Measurements from ENCODE around the gene TNMD. TPM values are rescaled to one million over a fixed set of nuclear protein-coding genes. Genes with fewer than 3 reads are reported as not detected.

The TNMD gene
- total RNA-seq, 1 donor from 2014 or later, result 123 TPM

DNA sequence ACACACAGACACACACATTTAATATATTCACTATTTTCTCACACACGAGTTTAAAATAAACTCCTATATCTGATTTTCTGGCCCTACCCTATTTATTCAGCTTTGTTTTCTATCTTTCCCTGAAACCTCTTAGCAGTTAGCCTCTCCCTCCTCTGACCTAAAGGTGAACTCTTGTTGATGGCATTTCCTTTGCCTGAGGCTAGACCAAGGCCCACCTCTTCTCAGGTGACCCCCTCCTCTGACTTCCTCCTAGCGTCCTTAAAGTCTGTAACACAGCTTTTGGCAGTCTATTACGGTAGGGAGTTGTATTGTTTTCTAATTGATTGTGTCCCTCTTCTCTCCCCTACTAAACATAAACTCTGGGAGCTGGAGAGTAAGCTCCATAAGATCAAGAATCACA is 57.6 kb downstream of the TNMD start:
- Histone ChIP-seq H3K9me3 (ENCODE audit: control insufficient read depth in 3 of 3, low read length in 3 of 3) (no peaks in the 10 kb centered on the region), H3K4me3 (ENCODE audit: low read length in 3 of 3) (no peak overlapping the region), H3K4me1 (ENCODE audit: control insufficient read depth in 3 of 3, insufficient read depth in 3 of 3, low read length in 3 of 3) (no peaks in the 10 kb centered on the region), H3K36me3 (ENCODE audit: control insufficient read depth in 3 of 3, insufficient read depth in 3 of 3, low read length in 3 of 3) (no peaks in the 10 kb centered on the region), H3K27ac (ENCODE audit: low read depth, low read length) (no peak overlapping the region), H3K9ac (ENCODE audit: low read depth in 1 of 3, low read length in 3 of 3) (no peak overlapping the region), H3K27me3 (ENCODE audit: control insufficient read depth in 3 of 3, insufficient read depth in 3 of 3, low read length in 3 of 3) (peaks cover 0 to 14% (median 0%) of the 10 kb centered on the region in 3 donors)

DNA sequence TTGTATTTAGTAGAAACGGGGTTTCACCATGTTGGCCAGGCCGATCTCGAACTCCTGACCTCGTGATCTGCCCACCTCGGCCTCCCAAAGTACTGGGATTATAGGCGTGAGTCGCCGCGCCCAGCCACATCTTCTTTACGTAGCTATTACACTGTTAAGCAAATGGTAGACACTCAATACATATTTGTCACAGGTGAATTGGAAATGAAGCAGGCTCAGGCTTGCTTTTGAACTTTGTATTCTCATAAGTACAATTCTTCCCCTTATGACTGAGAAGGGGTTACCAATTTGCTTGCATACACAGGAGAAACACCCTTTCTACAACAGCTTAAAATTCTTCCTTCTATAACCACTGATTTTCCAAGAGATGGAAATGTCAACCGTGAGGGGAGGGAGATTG is 58.5 kb downstream of the TNMD start:
- Histone ChIP-seq H3K27me3 (ENCODE audit: control insufficient read depth in 3 of 3, insufficient read depth in 3 of 3, low read length in 3 of 3) (peaks cover 0 to 14% (median 0%) of the 10 kb centered on the region in 3 donors), H3K4me3 (ENCODE audit: low read length in 3 of 3) (no peak overlapping the region), H3K9me3 (ENCODE audit: control insufficient read depth in 3 of 3, low read length in 3 of 3) (no peaks in the 10 kb centered on the region), H3K36me3 (ENCODE audit: control insufficient read depth in 3 of 3, insufficient read depth in 3 of 3, low read length in 3 of 3) (no peaks in the 10 kb centered on the region), H3K4me1 (ENCODE audit: control insufficient read depth in 3 of 3, insufficient read depth in 3 of 3, low read length in 3 of 3) (peaks cover 0 to 6% (median 0%) of the 10 kb centered on the region in 3 donors), H3K27ac (ENCODE audit: low read depth, low read length) (no peak overlapping the region), H3K9ac (ENCODE audit: low read depth in 1 of 3, low read length in 3 of 3) (no peak overlapping the region)

DNA sequence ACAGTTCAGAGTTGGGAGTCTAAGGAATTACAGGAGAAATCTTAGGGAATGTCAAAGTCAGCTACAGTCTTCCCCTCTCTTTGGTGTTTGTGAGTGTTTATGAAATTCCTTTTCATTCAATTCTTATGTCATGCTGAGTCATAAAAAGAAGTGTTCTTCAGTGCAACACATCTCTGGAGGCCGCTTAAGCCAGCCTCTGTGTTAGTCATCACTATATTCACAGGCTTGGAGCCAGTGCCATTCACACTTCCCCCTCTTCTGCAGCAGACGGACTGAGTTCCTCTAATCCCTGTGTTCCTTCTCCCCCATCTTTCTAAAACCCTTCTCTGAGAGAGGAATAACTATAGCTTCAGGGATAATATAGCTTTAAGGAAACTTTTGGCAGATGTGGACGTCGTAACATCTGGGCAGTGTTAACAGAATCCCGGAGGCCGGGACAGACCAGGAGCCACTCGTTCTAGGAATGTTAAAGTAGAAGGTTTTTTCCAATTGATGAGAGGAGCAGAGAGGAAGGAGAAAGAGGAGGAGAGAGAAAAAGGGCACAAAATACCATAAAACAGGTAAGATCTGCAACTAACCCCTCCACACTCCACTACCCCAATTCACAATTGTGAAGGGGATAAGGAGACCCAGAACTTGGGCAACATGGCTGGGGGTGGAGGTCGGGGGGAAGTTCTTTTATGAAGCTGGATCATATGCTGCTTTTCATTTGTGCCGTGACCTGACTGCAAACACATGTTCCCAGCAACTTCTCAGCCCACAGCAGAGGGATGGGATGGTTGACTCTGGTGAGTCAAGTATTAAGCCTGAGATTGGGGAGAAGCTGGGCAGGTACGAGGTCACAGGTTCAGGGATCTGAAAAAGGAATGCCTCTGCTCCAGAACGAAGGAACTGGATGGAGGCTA is 59.5 kb downstream of the TNMD start, which contains the start of gene SRPX2:
Gene SRPX2 (plus strand): TSS at position 244 of the 905 bp plus-strand sequence. CDS start 2,124 bp downstream, outside the sequence.
- peaks cover 0 to 14% (median 0%) of the 10 kb centered on the region in 3 donors for H3K27me3 ChIP-seq (ENCODE audit: control insufficient read depth in 3 of 3, insufficient read depth in 3 of 3, low read length in 3 of 3)
- peak within 1 kb of the TSS in 1 of 3 donors; percentile 25 for H3K9ac ChIP-seq (ENCODE audit: low read depth in 1 of 3, low read length in 3 of 3)
- peak within 1 kb of the TSS in 2 of 3 donors; percentile 10 to 67 for H3K4me3 ChIP-seq (ENCODE audit: low read length in 3 of 3)
- peaks cover 0 to 10% (median 0%) of the 10 kb centered on the region in 3 donors for H3K4me1 ChIP-seq (ENCODE audit: control insufficient read depth in 3 of 3, insufficient read depth in 3 of 3, low read length in 3 of 3)
- peak within 1 kb of the TSS; percentile 52 for H3K27ac ChIP-seq (ENCODE audit: low read depth, low read length)
- H3K36me3 ChIP-seq (ENCODE audit: control insufficient read depth in 3 of 3, insufficient read depth in 3 of 3, low read length in 3 of 3), result no peaks in the 10 kb centered on the region
- no peaks in the 10 kb centered on the region for H3K9me3 ChIP-seq (ENCODE audit: control insufficient read depth in 3 of 3, low read length in 3 of 3)

DNA sequence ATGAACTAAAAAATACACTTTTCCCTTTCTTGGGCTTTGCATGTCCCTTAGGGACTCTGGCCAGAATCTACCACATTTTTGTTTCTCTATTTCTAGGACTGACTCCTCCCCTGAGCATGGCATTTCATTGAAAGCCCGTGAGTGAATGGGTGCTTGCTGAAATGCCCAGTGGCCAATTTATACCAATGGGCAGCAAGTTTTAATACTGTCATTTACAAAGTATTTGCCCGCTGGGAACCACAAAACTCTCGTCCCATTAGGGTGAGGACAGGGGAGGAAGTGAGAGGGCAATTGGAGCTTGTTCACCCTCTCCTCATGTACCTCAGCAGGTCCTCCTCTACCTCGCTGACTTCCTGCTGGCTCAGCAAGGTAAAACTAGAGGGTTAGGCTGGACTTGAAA is 60.4 kb downstream of the TNMD start:
- Histone ChIP-seq H3K27me3 (ENCODE audit: control insufficient read depth in 3 of 3, insufficient read depth in 3 of 3, low read length in 3 of 3) (peaks cover 0 to 14% (median 0%) of the 10 kb centered on the region in 3 donors), H3K9me3 (ENCODE audit: control insufficient read depth in 3 of 3, low read length in 3 of 3) (no peaks in the 10 kb centered on the region), H3K36me3 (ENCODE audit: control insufficient read depth in 3 of 3, insufficient read depth in 3 of 3, low read length in 3 of 3) (no peaks in the 10 kb centered on the region), H3K9ac (ENCODE audit: low read depth in 1 of 3, low read length in 3 of 3) (peak overlapping the region in 1 of 3 donors; percentile 25), H3K27ac (ENCODE audit: low read depth, low read length) (peak overlapping the region; percentile 52), H3K4me1 (ENCODE audit: control insufficient read depth in 3 of 3, insufficient read depth in 3 of 3, low read length in 3 of 3) (peaks cover 0 to 12% (median 0%) of the 10 kb centered on the region in 3 donors), H3K4me3 (ENCODE audit: low read length in 3 of 3) (no peak overlapping the region)

DNA sequence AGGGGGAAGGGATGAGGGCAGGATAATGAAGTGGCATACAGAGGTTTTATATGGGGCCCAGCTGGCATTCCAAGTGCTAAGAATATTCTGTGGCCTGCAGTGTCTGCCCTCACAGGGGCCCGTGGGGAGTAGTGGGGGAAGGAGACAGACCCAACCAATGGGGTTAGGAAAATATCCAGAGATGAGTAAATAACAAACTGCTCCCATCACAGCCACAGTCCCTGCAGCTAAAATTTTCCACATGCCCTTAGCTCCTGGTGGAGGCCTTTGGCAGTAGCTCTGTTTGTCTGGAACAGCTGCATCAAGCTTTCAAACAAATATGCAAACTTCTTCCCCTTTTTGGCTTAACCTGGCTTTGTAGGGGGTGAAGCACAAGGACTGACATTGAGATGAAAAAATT is 62.4 kb downstream of the TNMD start:
- peaks cover 0 to 14% (median 0%) of the 10 kb centered on the region in 3 donors for H3K4me1 ChIP-seq (ENCODE audit: control insufficient read depth in 3 of 3, insufficient read depth in 3 of 3, low read length in 3 of 3)
- peaks cover 0 to 14% (median 0%) of the 10 kb centered on the region in 3 donors for H3K27me3 ChIP-seq (ENCODE audit: control insufficient read depth in 3 of 3, insufficient read depth in 3 of 3, low read length in 3 of 3)
- peak overlapping the region; percentile 52 for H3K27ac ChIP-seq (ENCODE audit: low read depth, low read length)
- H3K9me3 ChIP-seq (ENCODE audit: control insufficient read depth in 3 of 3, low read length in 3 of 3), result no peaks in the 10 kb centered on the region
- H3K4me3 ChIP-seq (ENCODE audit: low read length in 3 of 3), result no peak overlapping the region
- no peak overlapping the region for H3K9ac ChIP-seq (ENCODE audit: low read depth in 1 of 3, low read length in 3 of 3)
- H3K36me3 ChIP-seq (ENCODE audit: control insufficient read depth in 3 of 3, insufficient read depth in 3 of 3, low read length in 3 of 3), result no peaks in the 10 kb centered on the region

DNA sequence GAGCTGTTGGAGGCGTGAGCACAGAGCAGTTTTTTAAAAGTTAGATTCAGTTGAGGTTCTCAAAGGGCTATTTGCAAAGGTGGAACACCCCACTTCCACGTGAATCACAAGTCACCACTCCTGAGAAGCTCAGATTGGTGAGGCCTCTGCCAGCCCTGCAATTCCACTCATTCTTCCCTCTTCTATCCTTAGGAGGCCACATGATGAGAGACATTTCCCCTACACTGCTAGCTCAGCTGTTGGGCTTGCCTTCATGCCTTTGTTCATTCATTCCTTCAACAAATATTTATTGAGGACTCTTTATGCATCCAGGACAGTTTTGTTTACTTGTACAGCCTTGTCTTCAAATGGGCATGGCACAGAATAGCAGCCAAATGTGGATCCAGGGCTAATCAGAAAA is 63.0 kb downstream of the TNMD start:
- Histone ChIP-seq H3K36me3 (ENCODE audit: control insufficient read depth in 3 of 3, insufficient read depth in 3 of 3, low read length in 3 of 3) (no peaks in the 10 kb centered on the region), H3K27ac (ENCODE audit: low read depth, low read length) (peak overlapping the region; percentile 78), H3K4me1 (ENCODE audit: control insufficient read depth in 3 of 3, insufficient read depth in 3 of 3, low read length in 3 of 3) (peaks cover 0 to 14% (median 0%) of the 10 kb centered on the region in 3 donors), H3K27me3 (ENCODE audit: control insufficient read depth in 3 of 3, insufficient read depth in 3 of 3, low read length in 3 of 3) (peaks cover 0 to 14% (median 0%) of the 10 kb centered on the region in 3 donors), H3K4me3 (ENCODE audit: low read length in 3 of 3) (no peak overlapping the region), H3K9ac (ENCODE audit: low read depth in 1 of 3, low read length in 3 of 3) (no peak overlapping the region), H3K9me3 (ENCODE audit: control insufficient read depth in 3 of 3, low read length in 3 of 3) (no peaks in the 10 kb centered on the region)

DNA sequence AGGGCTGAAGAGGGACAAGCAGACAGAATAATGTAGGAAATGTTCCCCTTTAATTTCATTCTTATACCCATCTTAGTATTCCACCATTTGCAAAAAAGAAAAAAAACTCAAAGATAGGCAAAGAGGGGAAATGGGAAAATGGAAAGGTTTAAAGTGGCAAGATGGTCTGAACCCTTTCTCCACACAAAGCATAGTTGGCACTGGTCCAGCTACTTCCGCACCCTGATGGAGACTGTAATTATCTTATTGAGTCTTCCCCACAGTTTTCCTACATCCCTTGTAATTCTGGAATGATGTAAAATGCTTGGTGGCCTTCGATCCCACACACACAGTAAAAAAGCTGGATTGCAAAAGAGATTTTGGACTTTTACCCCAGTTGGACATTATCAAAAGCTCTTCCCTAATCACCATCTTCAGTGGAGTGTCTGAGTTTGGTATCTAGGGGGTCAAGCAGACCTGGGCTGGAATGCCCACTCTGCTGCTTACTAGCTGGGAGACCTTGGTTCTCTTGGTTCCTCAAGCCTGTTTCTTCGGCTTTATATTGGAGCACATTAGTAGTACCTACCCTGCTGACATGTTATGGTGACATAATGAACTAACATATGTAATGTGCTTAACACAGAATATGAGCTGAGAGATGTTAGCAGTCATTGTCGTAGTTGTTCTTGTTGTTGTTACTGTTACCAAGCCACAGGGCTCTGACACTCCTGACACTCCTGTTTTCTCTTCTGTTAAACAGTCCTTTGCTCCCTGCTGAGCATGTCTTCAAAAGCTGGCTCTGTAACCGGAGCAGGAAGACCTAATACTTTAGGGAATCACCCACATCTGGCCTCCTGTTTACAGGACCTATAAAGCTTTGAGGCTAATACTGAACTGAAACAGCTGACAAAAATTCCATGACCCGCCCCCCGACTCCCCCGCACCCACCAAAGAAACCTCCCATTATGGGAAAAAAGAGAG is 64.0 kb downstream of the TNMD start:
- H3K27ac ChIP-seq (ENCODE audit: low read depth, low read length), result peak overlapping the region; percentile 78
- H3K9ac ChIP-seq (ENCODE audit: low read depth in 1 of 3, low read length in 3 of 3), result no peak overlapping the region
- no peak overlapping the region for H3K4me3 ChIP-seq (ENCODE audit: low read length in 3 of 3)
- H3K27me3 ChIP-seq (ENCODE audit: control insufficient read depth in 3 of 3, insufficient read depth in 3 of 3, low read length in 3 of 3), result peaks cover 0 to 14% (median 0%) of the 10 kb centered on the region in 3 donors
- peaks cover 0 to 14% (median 0%) of the 10 kb centered on the region in 3 donors for H3K4me1 ChIP-seq (ENCODE audit: control insufficient read depth in 3 of 3, insufficient read depth in 3 of 3, low read length in 3 of 3)
- no peaks in the 10 kb centered on the region for H3K36me3 ChIP-seq (ENCODE audit: control insufficient read depth in 3 of 3, insufficient read depth in 3 of 3, low read length in 3 of 3)
- H3K9me3 ChIP-seq (ENCODE audit: control insufficient read depth in 3 of 3, low read length in 3 of 3), result no peaks in the 10 kb centered on the region

Other genes starting within 250 kb of the TNMD start
- gene PCDH19, start 174.7 kb upstream of the TNMD start, total RNA-seq, result 2.6 TPM
- 36.0 TPM for gene TSPAN6, start 51.9 kb downstream of the TNMD start, total RNA-seq
- 13.0 TPM for gene SRPX2, start 59.3 kb downstream of the TNMD start, total RNA-seq
- gene SYTL4, start 147.2 kb downstream of the TNMD start, total RNA-seq, result 2.6 TPM
- 7.3 TPM for gene CSTF2, start 235.5 kb downstream of the TNMD start, total RNA-seq

Measured in skeletal muscle tissue (tissue), 4 donors.